Left renal cortex interstitium (tissue), 4 donors: ENCODE data around the gene HNRNPL. TPM values are rescaled to one million over a fixed set of nuclear protein-coding genes. Genes with fewer than 3 reads are reported as not detected.
"Not testable (repeated sequence)": the region's sequence is repeated elsewhere in the genome, so short reads cannot be mapped to it uniquely, and the experiment has no call there.

ENCODE experiments used
- DNase-seq, 4 donors: peaks; one replicate each; pipeline ENCODE4 v3.0.0-alpha.2; 2013; ENCODE audit warnings: low read depth in 4 of 4, low spot score in 2 of 4, missing footprints in 1 of 4
- polyA plus RNA-seq, 4 donors: library from polyadenylated mRNA; unstranded; fragments of 120-200 nt; gene quantifications; one replicate each; pipeline ENCODE4 v1.2.1, GENCODE V29; 2013; ENCODE audit not compliant: insufficient read length in 4 of 4

HNRNPL gene
- polyA plus RNA-seq, 4 donors = 434 to 500 (median 466) TPM

DNA sequence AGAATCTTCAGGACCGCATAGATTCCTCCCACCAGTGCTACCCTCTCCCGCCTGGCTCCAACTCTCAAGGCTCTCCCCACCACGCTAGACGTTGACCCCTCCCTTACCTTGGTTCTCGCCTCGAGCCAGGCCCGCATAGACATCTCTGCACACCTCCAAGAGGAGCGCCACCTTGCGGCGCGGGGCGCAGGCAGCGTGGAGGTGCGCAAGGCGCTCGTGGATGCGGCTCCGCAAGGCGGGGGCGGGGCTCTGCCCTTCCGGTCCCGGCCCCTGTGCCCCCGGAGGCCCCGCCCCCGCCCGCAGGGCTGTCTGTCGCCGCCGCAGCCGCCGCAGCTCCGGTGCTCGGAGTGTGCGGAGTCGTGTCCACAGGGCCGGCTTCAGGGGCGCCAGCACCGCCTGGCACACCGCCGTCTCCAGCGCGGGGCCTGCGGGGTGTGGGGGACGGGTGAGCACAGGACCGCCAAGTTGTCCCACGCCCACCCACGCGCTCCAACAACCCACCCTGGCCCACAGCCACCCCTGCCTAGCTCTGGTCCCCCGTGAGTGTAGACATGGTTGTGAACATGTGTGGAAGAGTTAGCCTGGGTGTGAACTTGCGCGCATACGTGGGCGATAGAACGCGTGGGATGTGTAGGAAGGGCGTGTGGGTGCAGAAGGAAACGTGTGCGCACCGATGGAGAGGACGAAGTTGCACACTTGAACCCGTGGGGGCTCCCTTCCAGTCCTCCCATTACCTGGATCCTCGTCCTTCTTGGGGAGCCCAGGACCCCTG lies 20.2 kb upstream of the HNRNPL start:
- DNase-seq = no peak

DNA sequence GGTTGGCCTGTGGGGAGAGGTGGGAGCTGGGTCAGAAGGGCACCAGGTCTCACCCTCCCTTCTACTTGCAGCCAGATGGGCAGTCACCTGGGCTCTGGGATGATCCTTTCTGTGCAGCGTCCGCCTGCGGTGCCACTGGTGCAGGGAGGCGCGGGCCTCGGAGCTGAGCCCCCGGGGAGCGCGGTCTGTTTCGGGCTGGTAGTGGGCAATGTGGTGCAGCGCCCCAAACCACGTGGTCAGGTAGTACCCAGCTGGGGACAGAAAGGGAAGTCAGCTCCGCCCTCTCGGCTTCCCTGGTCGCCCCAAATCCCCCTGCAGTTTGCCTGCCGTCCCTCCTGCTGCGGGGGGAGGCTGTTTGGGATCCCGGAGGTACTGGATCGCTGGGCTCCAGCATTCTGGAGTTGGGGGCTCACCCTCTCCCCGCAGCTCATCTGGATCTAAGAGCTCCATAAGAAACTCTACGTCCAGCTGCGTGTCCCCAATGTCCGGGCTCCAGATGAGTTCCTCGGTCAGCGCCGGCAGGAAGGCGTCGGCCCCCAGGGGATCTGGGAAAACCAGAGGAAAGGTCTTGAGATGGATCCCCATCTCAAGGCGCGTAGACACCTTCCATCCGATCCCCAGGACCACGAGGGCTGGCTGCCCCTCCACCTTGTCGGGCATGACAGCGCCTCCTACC lies 19.5 kb upstream of the HNRNPL start:
- no peak for DNase-seq

DNA sequence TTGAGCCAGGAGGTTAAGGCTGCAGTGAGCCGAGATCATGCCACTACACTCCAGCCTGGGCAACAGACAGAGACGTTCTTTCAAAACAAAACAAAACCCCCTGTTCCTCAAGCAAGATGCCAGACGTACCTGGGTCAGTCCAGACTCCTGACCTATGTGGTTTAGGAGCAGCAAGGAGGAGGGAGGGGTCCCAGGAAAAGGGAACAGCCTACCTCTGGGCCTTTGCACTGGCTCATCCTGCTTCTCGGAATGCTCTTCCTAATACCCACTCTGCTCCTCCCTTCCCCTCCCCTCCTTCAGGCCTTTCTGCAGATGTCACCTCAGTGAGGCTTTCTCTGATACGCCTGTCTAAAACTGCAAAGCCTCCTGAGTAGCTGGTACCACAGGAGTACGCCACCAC lies 18.8 kb upstream of the HNRNPL start:
- no peak for DNase-seq

DNA sequence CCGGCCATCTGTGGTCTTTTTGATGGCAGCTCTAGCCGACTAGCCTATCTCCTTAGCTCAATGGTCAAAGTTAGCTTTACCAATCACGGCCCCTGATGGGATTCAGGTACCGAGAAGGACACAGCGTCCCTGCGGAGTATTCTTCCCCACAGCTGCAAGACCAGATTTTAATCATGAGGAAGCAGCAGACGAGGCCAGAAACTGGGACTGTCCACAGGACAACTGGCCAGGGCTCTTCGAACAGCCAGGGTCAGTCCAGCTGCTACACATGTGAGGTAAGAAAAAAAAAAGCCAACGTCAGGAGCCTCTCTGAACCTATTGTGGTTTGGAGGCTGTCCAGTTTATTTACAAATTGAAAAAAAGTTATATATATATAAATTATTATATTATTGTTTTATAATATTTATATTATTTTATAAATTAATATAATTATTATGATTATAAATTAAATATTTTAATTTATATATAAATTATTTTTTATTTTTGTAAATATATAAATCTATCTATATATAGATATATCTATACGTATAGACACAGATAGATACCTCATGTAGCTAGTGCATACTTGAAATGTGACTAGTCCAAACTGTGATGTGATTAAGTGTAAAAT lies 17.5 kb upstream of the HNRNPL start:
- no peak for DNase-seq

DNA sequence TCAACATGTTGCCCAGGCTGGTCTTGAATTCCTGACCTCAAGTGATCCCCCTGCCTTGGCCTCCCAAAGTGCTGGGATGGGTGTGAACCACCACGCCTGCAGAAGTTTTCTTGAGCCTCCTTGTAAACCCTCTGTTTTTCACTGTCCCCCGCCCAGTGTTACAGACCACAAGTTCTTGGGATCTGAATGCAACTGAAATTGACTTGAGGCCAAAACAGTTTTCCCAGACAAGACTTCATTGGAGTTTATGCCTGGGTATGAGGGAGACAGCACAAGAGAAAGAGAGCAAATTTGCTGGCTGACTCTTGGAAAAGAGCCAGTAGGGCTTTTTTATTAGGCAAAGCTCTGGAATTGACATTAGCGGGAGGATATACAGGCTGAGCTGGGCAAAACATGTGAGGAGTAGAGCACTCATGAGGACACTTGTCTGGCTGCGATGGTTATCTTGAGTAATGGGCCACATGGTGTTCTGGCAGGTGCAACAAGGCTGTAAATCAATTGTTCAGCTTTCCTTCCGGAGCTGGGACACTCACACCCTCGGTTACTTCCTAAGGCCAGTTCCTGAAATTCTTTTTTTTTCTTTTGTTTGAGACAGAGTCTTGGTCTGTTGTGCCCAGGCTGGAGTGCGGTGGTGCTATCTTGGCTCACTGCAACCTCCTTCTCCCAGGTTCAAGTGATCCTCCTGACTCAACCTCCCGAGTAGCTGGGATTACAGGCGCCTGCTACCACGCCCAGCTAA lies 12.7 kb upstream of the HNRNPL start:
- DNase-seq = no peak

DNA sequence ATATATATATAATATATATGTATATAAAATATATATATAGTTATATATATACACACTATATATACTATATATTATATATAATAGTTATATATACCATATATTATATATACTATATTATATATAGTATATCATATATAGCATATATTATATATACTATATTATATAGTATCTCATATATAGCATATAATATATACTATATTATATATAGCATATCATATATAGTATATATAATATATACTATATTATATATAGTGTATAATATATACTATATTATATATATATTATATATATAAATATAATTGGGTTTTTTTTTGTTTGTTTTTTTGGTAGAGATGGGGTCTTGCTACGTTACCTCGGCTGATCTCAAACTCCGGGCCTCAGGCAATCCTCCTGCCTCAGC lies 11.6 kb upstream of the HNRNPL start:
- DNase-seq = no peak

DNA sequence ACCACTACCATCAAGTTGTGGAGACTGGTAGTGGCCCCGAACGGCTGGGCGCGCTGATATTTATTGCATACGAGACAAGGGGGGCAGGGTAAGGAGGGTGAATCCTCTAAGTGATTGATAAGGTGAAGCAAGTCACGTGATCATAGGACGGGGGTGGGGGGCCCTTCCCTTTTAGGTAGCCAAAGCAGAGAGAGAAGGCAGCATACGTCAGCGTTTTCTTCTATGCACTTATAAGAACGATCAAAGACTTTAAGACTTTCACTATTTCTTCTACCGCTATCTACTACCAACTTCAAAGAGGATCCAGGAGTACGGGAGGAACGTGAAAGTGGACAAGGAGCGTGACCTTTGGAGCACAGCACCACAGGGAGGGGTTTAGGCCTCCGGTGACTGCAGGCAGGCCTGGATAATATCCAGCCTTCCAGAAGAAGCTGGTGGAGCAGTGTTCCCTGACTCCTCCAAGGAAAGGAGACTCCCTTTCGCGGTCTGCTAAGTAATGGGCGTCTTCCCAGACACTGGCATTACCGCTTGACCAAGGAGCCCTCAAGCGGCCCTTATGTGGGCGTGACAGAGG lies 9.9 kb upstream of the HNRNPL start:
- not testable (repeated sequence) for DNase-seq

DNA sequence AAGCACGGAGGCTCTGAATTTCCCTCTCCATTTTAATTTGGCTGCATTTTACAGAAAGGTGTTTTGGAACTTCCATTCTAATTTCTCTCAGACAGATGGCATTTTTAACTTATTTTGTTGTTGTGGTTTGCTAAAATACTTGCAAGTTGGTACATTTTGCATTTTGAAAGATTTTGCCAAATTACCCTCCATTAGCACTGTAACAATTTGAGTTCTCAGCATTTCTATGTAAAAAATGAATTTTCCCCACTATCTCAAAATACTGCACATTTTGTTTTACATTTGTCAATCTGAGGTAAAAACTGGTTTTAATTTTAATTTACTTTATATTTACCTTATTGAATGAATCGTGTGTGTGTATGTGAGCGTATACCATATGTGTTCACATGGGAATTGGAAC lies 7.0 kb upstream of the HNRNPL start:
- DNase-seq = no peak

DNA sequence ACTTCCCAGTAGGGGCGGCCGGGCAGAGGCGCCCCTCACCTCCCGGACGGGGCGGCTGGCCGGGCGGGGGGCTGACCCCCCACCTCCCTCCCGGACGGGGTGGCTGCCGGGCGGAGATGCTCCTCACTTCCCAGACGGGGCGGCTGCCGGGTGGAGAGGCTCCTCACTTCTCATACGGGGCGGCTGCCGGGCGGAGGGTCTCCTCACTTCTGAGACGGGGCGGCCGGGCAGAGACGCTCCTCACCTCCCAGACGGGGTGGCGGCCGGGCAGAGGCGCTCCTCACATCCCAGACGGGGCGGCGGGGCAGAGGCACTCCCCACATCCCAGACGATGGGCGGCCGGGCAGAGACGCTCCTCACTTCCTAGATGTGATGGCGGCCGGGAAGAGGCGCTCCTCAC lies 6.0 kb upstream of the HNRNPL start:
- DNase-seq = not testable (repeated sequence)

DNA sequence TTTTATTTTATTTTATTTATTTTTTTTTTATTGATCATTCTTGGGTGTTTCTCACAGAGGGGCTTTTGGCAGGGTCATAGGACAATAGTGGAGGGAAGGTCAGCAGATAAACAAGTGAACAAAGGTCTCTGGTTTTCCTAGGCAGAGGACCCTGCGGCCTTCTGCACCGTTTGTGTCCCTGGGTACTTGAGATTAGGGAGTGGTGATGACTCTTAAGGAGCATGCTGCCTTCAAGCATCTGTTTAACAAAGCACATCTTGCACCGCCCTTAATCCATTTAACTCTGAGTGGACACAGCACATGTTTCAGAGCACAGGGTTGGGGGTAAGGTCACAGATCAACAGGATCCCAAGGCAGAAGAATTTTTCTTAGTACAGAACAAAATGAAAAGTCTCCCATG lies 5.2 kb upstream of the HNRNPL start:
- not testable (repeated sequence) for DNase-seq

DNA sequence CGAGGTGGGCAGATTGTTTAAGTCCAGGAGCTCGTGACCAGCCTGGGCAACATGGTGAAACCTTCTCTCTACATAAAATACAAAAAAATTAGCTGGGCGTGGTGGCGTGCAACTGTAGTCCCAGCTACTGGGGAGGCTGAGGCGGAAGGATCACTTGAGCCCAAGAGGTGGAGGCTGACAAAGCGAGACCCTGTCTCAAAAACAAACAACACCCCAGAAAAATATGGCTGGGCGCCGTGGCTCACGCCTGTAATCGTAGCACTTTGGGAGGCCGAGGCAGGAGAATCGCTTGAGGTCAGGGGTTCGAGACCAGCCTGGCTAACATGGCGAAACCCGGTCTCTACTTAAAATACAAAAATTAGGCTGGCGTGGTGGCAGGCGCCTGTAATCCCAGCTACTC lies 3.4 kb upstream of the HNRNPL start:
- DNase-seq = no peak

DNA sequence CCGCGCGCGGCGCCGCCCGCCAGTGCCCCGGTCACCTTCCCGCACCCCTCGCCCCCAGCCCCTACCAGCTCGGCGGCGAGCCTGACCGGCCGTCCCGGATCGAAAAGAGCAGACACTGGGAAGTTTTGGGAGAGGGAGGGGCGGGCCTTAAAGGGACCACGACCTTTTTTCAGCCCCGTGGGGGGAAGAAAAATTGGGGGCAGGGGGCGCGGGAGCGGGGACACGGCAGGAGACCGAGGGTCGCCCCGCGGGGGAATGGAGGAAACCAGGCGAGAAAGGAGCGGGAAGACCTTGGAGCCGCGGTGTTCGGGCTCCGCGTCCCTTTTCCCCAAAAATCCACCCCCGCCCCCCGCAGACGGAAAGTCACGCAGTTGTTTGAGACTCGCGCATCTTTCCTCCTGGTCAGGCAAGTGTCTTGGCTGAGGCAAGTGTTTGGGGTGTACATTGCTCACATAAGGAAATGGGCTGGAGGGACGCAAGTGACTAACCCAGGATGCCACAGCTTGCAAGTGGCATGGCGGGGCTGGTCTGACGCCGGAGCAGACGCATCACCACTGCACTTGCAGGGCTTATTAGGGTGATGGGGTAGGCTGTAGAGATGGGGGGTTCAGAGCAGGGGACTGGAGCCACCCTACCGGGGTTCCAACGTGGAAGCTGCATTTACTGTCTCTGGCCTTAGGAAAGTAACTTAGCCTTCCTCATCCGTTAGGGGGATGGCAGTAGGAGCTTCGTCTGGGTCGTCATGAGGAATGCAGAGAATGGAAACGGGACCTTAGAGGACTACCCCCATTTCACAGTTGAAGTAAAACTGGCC lies 2.7 kb upstream of the HNRNPL start:
- DNase-seq = no peak

DNA sequence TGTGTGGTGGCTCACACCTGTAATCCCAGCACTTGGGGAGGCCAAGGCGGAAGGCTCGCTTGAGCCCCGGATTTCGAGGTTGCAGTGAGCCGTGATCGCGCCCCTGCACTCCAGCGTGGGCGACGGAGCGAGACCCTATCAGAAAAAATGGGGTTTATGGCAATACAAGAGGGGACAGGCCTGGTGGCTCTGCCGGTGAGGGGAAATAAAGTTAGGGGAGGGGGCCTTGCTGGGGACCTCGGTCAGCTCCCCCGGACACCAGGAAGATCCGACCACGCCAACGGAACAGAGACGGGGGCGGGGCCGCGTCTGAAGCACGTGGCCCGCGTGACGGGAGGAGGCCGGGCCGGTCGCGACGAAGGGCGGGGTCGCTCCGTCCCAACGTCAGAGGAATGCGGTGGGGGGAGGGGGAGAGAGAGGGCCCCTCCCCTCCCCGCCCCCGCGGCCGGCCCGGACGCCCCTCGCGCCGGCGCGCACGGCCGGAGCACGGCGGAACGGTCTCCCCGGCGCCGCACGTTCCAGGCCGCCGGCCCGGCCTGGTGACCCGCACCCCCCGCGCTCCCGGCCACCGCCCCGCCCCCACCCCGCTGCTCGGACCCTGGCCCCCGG lies 1.9 kb upstream of the HNRNPL start:
- DNase-seq = peak in 3 of 4 donors; percentile 75 to 89 (median 81)

DNA sequence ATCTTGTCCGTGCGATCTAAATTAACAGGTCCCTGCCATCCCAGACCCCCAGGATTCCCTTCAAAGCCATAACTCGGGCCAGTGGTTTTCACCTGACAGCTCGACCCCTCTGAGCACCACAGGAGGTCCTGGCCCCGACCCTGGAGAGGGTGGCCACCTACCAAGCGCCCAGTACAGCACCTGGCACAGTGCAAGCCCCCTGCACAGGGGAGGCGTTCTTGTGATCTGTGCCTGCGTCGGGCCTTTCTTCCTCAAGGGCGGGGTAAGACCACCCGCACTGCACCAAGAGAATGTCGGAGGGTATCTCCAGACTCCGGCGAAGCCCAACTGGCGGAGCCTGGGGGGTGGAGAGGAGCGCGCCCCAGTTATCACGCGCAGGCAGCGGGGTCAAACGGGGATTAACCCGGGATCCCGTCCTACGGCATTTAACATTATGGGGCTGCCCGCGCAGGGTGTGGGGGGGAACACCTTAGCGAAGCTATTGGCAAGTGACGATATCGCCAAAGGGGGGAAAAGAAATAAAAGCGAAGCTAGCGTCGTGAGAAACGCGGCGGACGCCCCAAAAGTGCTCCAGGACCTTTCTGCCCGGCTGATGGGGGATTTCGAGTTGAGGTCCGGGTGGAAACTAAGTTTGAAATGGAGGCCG lies 1.3 kb upstream of the HNRNPL start:
- no peak for DNase-seq

DNA sequence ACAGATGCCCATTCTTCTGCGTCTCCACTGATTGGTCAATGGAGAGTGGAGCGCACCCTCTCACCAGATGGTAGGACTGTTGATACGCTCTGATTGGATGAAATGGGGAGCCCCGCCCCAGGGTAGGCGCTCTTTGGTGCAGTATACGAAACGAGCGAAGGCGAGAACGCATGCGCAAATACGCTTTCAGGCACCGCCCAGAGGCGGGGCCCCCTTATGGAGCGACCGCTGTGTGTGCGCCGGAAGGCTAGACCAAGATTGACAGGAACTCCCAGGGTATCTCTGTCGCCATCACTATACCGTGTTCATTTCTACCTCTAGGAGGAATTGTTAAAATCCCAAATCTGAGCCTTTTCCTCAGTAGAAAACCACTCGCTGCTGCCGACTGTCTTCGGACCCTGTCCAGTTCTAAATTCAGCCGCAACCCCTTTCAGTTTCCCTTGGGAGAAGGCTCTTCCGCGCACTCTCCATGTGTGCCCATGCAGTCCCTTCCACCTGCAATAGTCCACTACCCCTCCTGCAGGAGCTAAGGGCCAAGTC lies 720 bp upstream of the HNRNPL start:
- DNase-seq = peak in 1 of 4 donors; percentile 100

DNA sequence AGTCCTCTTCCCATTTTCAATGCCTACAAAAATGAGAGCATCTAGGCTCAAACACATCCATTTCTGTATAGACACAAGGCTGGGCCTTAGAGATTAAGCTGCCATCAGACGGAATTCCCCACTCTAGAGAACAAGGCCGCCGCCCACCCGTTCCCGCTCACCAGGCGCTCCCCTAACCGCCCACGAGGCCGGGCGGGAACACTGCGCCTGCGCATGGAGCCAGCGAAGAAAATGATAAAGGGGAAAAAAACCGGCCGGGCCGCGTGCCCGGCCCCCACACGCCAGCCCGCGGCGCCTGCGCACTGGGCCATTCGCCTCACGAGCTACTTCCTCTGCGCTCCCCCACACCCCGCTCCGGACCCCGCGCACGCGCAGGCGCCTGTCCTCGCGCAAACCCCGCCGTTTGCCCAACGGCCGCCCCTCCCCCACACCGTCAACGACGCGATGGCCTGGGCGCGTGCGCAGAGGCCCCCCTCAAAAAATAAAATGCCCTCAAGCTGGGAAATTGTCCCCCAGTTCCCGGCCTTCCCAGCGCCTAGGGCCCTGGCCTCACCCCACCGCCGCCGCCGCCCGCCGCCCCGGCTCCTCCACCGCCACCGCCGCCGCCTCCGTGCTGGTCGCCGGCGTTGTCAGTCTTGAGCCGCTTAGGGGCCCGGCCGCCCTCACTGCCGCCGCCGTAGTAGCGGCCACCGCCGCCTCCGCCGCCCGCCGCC lies 483 bp downstream of the HNRNPL start:
- peak; percentile 84 to 94 (median 93) for DNase-seq

DNA sequence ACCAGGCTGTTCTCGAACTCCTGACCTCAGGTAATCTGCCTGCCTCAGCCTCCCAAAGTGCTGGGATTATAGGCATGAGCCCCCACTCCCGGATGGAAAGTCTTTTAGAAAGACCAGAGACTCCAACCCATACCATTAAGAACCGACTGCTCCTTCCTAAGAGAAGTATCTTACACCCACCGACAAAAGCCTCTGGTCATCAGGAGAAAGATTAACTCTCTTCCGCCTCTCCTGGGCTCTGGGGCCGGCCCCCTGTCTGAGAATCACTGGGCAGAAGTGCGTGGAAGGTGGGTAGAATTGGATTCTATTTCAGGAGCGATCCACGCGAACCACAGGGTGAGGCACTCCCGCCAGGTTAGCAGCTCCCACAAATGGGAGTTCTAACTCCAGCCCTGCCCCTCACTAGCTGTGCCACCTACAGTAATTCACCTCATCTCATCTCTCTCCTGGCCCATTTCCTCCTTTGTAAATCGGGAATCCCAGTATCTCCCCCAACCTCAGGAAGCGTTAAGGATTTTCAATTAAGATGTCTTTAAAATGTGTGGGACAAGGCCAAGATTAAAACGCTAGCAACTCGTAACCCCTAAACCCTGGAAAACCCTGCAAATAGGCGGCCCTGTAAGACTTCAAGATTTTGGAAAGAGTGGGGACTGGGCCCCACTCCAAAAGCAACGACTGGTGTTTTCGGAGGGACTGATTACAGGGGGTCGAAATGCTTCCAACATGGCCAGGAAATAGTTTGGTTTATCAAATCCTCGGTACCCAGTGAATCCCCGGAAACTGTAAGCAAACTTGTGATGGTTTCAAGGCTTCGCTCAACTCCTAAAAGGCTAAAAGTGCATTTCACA lies 1.3 kb downstream of the HNRNPL start:
- DNase-seq = no peak
